ENCODE results near the gene HS2ST1.

- TF ChIP-seq EP300 (IDR thresholded peaks at IDR 0.05) (no peak), POLR2A (IDR thresholded peaks at IDR 0.05) (no peak), CTCF (IDR thresholded peaks at IDR 0.05) (no peak)
These were observed 28.3 kb downstream of the HS2ST1 start for GRCh38 chr1:86942743-86943142.

Data from sigmoid colon (tissue), 4 donors.